HG02943 (cell line): ENCODE data around the gene LRRC32.

Source experiments
- ATAC-seq: cut with Tn5 transposase; IDR thresholded peaks from one replicate; pipeline ENCODE4 v1.9.1; 2021; ENCODE audit warnings: mild to moderate bottlenecking, low read depth, moderate library complexity; ENCODE audit not compliant: unreplicated experiment

Gene LRRC32

GRCh38 chr11:76700177-76701100 lies 29.9 kb upstream of the LRRC32 start:
- no peak for ATAC-seq

- no peak for ATAC-seq
These were observed 29.0 kb upstream of the LRRC32 start for GRCh38 chr11:76699451-76700091.

GRCh38 chr11:76698321-76699043 lies 27.9 kb upstream of the LRRC32 start:
- no peak for ATAC-seq

- no peak for ATAC-seq
These were observed 26.2 kb upstream of the LRRC32 start for GRCh38 chr11:76696756-76697155.

GRCh38 chr11:76695771-76696170 lies 25.2 kb upstream of the LRRC32 start:
- ATAC-seq: no peak

GRCh38 chr11:76695133-76695532 lies 24.6 kb upstream of the LRRC32 start:
- no peak for ATAC-seq

- ATAC-seq: no peak
These were observed 24.1 kb upstream of the LRRC32 start for GRCh38 chr11:76694664-76695063.

- ATAC-seq: no peak
These were observed 23.3 kb upstream of the LRRC32 start for GRCh38 chr11:76693806-76694205.

GRCh38 chr11:76692956-76693355 lies 22.4 kb upstream of the LRRC32 start:
- no peak for ATAC-seq

GRCh38 chr11:76691655-76692054 lies 21.1 kb upstream of the LRRC32 start:
- ATAC-seq: no peak

GRCh38 chr11:76690736-76691135 lies 20.2 kb upstream of the LRRC32 start:
- no peak for ATAC-seq

GRCh38 chr11:76689313-76690260 lies 19.0 kb upstream of the LRRC32 start:
- no peak for ATAC-seq

GRCh38 chr11:76688146-76688545 lies 17.6 kb upstream of the LRRC32 start:
- ATAC-seq: no peak

GRCh38 chr11:76686261-76687079 lies 15.9 kb upstream of the LRRC32 start:
- ATAC-seq: no peak

- no peak for ATAC-seq
These were observed 15.3 kb upstream of the LRRC32 start for GRCh38 chr11:76685831-76686230.

- no peak for ATAC-seq
These were observed 14.7 kb upstream of the LRRC32 start for GRCh38 chr11:76685237-76685636.

GRCh38 chr11:76684516-76684915 lies 14.0 kb upstream of the LRRC32 start:
- ATAC-seq: no peak

- no peak for ATAC-seq
These were observed 12.9 kb upstream of the LRRC32 start for GRCh38 chr11:76683161-76684095.
